Neural progenitor cell (in vitro differentiated cells): ENCODE results near the gene NIBAN1.

ENCODE experiments used
- CTCF ChIP-seq: fragments of 200-600 bp; sonication (generic); IDR thresholded peaks from 2 replicates; pipeline ENCODE4 v1.5.1; 2017; ENCODE audit warnings: antibody characterized with exemption, mild to moderate bottlenecking
- EZH2 ChIP-seq: fragments of 200-600 bp; sonication (generic); IDR thresholded peaks from 2 replicates; pipeline ENCODE4 v1.6.1; 2017; ENCODE audit warnings: antibody characterized with exemption, mild to moderate bottlenecking, moderate library complexity

GRCh38 chr1:185015631-185016030 lies 41.3 kb upstream of the NIBAN1 start:
- TF ChIP-seq CTCF (no peak), EZH2 (no peak)
